ENCODE data around the gene MEA1.

MEA1 gene

GRCh38 chr6:43037706-43038105 is 24.0 kb upstream of the MEA1 start:
- TF ChIP-seq CTCF (IDR thresholded peaks at IDR 0.05; ENCODE audit: borderline replicate concordance, insufficient read depth, low read depth, low read length): no peak
- H3K4me3 ChIP-seq (ENCODE audit: low read depth, low read length): no peak overlapping the region

- TF ChIP-seq CTCF (IDR thresholded peaks at IDR 0.05; ENCODE audit: borderline replicate concordance, insufficient read depth, low read depth, low read length): no peak
- H3K4me3 ChIP-seq (ENCODE audit: low read depth, low read length): no peak overlapping the region
Measured at GRCh38 chr6:43037197-43037596, 23.5 kb upstream of the MEA1 start.

- no peak overlapping the region for H3K4me3 ChIP-seq (ENCODE audit: low read depth, low read length)
- no peak for TF ChIP-seq CTCF (IDR thresholded peaks at IDR 0.05; ENCODE audit: borderline replicate concordance, insufficient read depth, low read depth, low read length)
Measured at GRCh38 chr6:43036712-43037111, 23.0 kb upstream of the MEA1 start.

- no peak overlapping the region for H3K4me3 ChIP-seq (ENCODE audit: low read depth, low read length)
- no peak for TF ChIP-seq CTCF (IDR thresholded peaks at IDR 0.05; ENCODE audit: borderline replicate concordance, insufficient read depth, low read depth, low read length)
Measured at GRCh38 chr6:43035495-43036194, 21.9 kb upstream of the MEA1 start.

GRCh38 chr6:43034190-43034525 is 20.4 kb upstream of the MEA1 start:
- TF ChIP-seq CTCF (IDR thresholded peaks at IDR 0.05; ENCODE audit: borderline replicate concordance, insufficient read depth, low read depth, low read length): no peak
- H3K4me3 ChIP-seq (ENCODE audit: low read depth, low read length): no peak overlapping the region

GRCh38 chr6:43033496-43034189 is 19.9 kb upstream of the MEA1 start:
- TF ChIP-seq CTCF (IDR thresholded peaks at IDR 0.05; ENCODE audit: borderline replicate concordance, insufficient read depth, low read depth, low read length): no peak
- no peak overlapping the region for H3K4me3 ChIP-seq (ENCODE audit: low read depth, low read length)

- no peak for TF ChIP-seq CTCF (IDR thresholded peaks at IDR 0.05; ENCODE audit: borderline replicate concordance, insufficient read depth, low read depth, low read length)
- H3K4me3 ChIP-seq (ENCODE audit: low read depth, low read length): no peak overlapping the region
Measured at GRCh38 chr6:43032326-43032725, 18.6 kb upstream of the MEA1 start.

All from GM12875 (cell line).